ENCODE measurements around the gene PTK7.
"Not testable (repeated sequence)": the region's sequence is repeated elsewhere in the genome, so short reads cannot be mapped to it uniquely, and the experiment has no call there.

PTK7 gene

GRCh38 chr6:43125555-43125954 lies 49.4 kb downstream of the PTK7 start:
- no peaks in the 10 kb centered on the region for H3K27me3 Mint-ChIP-seq
- ATAC-seq (replicated peaks), result no peak
- no peak overlapping the region for H3K4me3 Mint-ChIP-seq
- H3K36me3 Mint-ChIP-seq, result no peaks in the 10 kb centered on the region
- no peaks in the 10 kb centered on the region for H3K9me3 Mint-ChIP-seq
- H3K4me1 Mint-ChIP-seq, result no peaks in the 10 kb centered on the region
- DNase-seq, result no peak
- H3K27ac Mint-ChIP-seq, result no peak overlapping the region

- no peaks in the 10 kb centered on the region for H3K4me1 Mint-ChIP-seq
- ATAC-seq (replicated peaks) (no peak), DNase-seq (no peak)
- no peak overlapping the region for H3K4me3 Mint-ChIP-seq
- no peaks in the 10 kb centered on the region for H3K36me3 Mint-ChIP-seq
- H3K9me3 Mint-ChIP-seq, result no peaks in the 10 kb centered on the region
- H3K27ac Mint-ChIP-seq, result no peak overlapping the region
- no peaks in the 10 kb centered on the region for H3K27me3 Mint-ChIP-seq
Observed at GRCh38 chr6:43127180-43127579, 51.1 kb downstream of the PTK7 start.

- DNase-seq, result no peak
- H3K36me3 Mint-ChIP-seq, result no peaks in the 10 kb centered on the region
- no peak overlapping the region for H3K27ac Mint-ChIP-seq
- H3K4me3 Mint-ChIP-seq, result no peak overlapping the region
- H3K27me3 Mint-ChIP-seq, result no peaks in the 10 kb centered on the region
- H3K9me3 Mint-ChIP-seq, result no peaks in the 10 kb centered on the region
- no peak for ATAC-seq (replicated peaks)
- H3K4me1 Mint-ChIP-seq, result no peaks in the 10 kb centered on the region
Observed at GRCh38 chr6:43127877-43128276, 51.8 kb downstream of the PTK7 start.

- no peaks in the 10 kb centered on the region for H3K4me1 Mint-ChIP-seq
- H3K27me3 Mint-ChIP-seq, result no peaks in the 10 kb centered on the region
- H3K9me3 Mint-ChIP-seq, result no peaks in the 10 kb centered on the region
- H3K4me3 Mint-ChIP-seq, result no peak overlapping the region
- ATAC-seq (replicated peaks) (no peak), DNase-seq (no peak)
- H3K27ac Mint-ChIP-seq, result no peak overlapping the region
- H3K36me3 Mint-ChIP-seq, result no peaks in the 10 kb centered on the region
Observed at GRCh38 chr6:43128926-43129325, 52.8 kb downstream of the PTK7 start.

- DNase-seq, result no peak
- ATAC-seq (replicated peaks), result peak; percentile 66 to 68
- Mint-ChIP-seq H3K9me3 (no peaks in the 10 kb centered on the region), H3K27ac (no peak overlapping the region), H3K4me3 (no peak overlapping the region), H3K4me1 (no peaks in the 10 kb centered on the region), H3K27me3 (no peaks in the 10 kb centered on the region), H3K36me3 (no peaks in the 10 kb centered on the region)
Observed at GRCh38 chr6:43129434-43130194, 53.5 kb downstream of the PTK7 start.

GRCh38 chr6:43130429-43130828 lies 54.3 kb downstream of the PTK7 start:
- Mint-ChIP-seq H3K27me3 (no peaks in the 10 kb centered on the region), H3K4me1 (no peaks in the 10 kb centered on the region), H3K4me3 (no peak overlapping the region), H3K9me3 (no peaks in the 10 kb centered on the region), H3K36me3 (no peaks in the 10 kb centered on the region), H3K27ac (no peak overlapping the region)
- ATAC-seq (replicated peaks), result no peak
- DNase-seq, result no peak

- H3K36me3 Mint-ChIP-seq; H3K4me3 Mint-ChIP-seq; H3K9me3 Mint-ChIP-seq; DNase-seq; H3K4me1 Mint-ChIP-seq; H3K27ac Mint-ChIP-seq; ATAC-seq (replicated peaks); H3K27me3 Mint-ChIP-seq: not testable (repeated sequence)
Observed at GRCh38 chr6:43131379-43131778, 55.3 kb downstream of the PTK7 start.

GRCh38 chr6:43138267-43138666 lies 62.2 kb downstream of the PTK7 start:
- no peaks in the 10 kb centered on the region for H3K4me1 Mint-ChIP-seq
- H3K4me3 Mint-ChIP-seq, result no peak overlapping the region
- ATAC-seq (replicated peaks) (no peak), DNase-seq (no peak)
- H3K36me3 Mint-ChIP-seq, result no peaks in the 10 kb centered on the region
- H3K27me3 Mint-ChIP-seq, result no peaks in the 10 kb centered on the region
- H3K27ac Mint-ChIP-seq, result no peak overlapping the region
- H3K9me3 Mint-ChIP-seq, result no peaks in the 10 kb centered on the region

GRCh38 chr6:43139973-43140372 lies 63.9 kb downstream of the PTK7 start:
- not testable (repeated sequence) for H3K4me3 Mint-ChIP-seq; H3K27ac Mint-ChIP-seq; H3K27me3 Mint-ChIP-seq; DNase-seq; H3K4me1 Mint-ChIP-seq; ATAC-seq (replicated peaks); H3K9me3 Mint-ChIP-seq; H3K36me3 Mint-ChIP-seq

GRCh38 chr6:43141644-43142043 lies 65.5 kb downstream of the PTK7 start:
- no peak for ATAC-seq (replicated peaks)
- DNase-seq, result no peak
- Mint-ChIP-seq H3K9me3 (no peaks in the 10 kb centered on the region), H3K36me3 (no peaks in the 10 kb centered on the region), H3K27me3 (no peaks in the 10 kb centered on the region), H3K4me3 (no peak overlapping the region), H3K27ac (peak overlapping the region; percentile 44), H3K4me1 (peaks cover 0 to 3% of the 10 kb centered on the region in 2 donors)

GRCh38 chr6:43142101-43142500 lies 66.0 kb downstream of the PTK7 start:
- ATAC-seq (replicated peaks) (no peak), DNase-seq (no peak)
- Mint-ChIP-seq H3K4me3 (no peak overlapping the region), H3K27me3 (no peaks in the 10 kb centered on the region), H3K9me3 (no peaks in the 10 kb centered on the region), H3K27ac (no peak overlapping the region), H3K36me3 (no peaks in the 10 kb centered on the region), H3K4me1 (peaks cover 0 to 3% of the 10 kb centered on the region in 2 donors)

- no peaks in the 10 kb centered on the region for H3K9me3 Mint-ChIP-seq
- H3K27me3 Mint-ChIP-seq, result no peaks in the 10 kb centered on the region
- no peak overlapping the region for H3K27ac Mint-ChIP-seq
- ATAC-seq (replicated peaks) (peak; percentile 96 to 98), DNase-seq (peak; percentile 64)
- peak overlapping the region in 1 of 2 donors; percentile 27 for H3K4me3 Mint-ChIP-seq
- no peaks in the 10 kb centered on the region for H3K36me3 Mint-ChIP-seq
- H3K4me1 Mint-ChIP-seq, result peaks cover 0 to 3% of the 10 kb centered on the region in 2 donors
Observed at GRCh38 chr6:43143235-43144128, 67.4 kb downstream of the PTK7 start.

- Mint-ChIP-seq H3K36me3 (no peaks in the 10 kb centered on the region), H3K9me3 (no peaks in the 10 kb centered on the region), H3K27ac (no peak overlapping the region), H3K27me3 (no peaks in the 10 kb centered on the region), H3K4me1 (peaks cover 0 to 3% of the 10 kb centered on the region in 2 donors), H3K4me3 (no peak overlapping the region)
- DNase-seq, result no peak
- ATAC-seq (replicated peaks), result no peak
Observed at GRCh38 chr6:43144879-43145278, 68.8 kb downstream of the PTK7 start.

- Mint-ChIP-seq H3K27ac (no peak overlapping the region), H3K4me3 (no peak overlapping the region), H3K4me1 (peaks cover 0 to 3% of the 10 kb centered on the region in 2 donors), H3K36me3 (no peaks in the 10 kb centered on the region), H3K27me3 (no peaks in the 10 kb centered on the region), H3K9me3 (no peaks in the 10 kb centered on the region)
- ATAC-seq (replicated peaks) (no peak), DNase-seq (no peak)
Observed at GRCh38 chr6:43146261-43146660, 70.1 kb downstream of the PTK7 start.

Measured in stimulated activated naive B cell treated with anti-CD40 and anti-IgM and Interleukin-4, amounts not matched to agents 10 μg/mL and 1 μg/mL and 100 μg/mL, for 72 hours (primary cell).